Spinal cord (tissue), 10 donors: ENCODE data around the gene TNNT1. TPM values are rescaled to one million over a fixed set of nuclear protein-coding genes. Genes with fewer than 3 reads are reported as not detected.
A peak's percentile ranks its signal among the peaks of the same experiment; 100 is the strongest.

ENCODE experiments used
- DNase-seq, 6 donors: peaks; one replicate each; pipeline versions ENCODE4 v3.0.0 to v3.0.0-alpha.2; 2013 to 2015; ENCODE audit warnings: low spot score in 6 of 6, low read depth in 4 of 6
- H3K27ac ChIP-seq: one replicate; pipeline ENCODE4 v1.5.1; 2013; ENCODE audit warnings: low read depth, low read length, control low read depth
- H3K27me3 ChIP-seq: one replicate; pipeline ENCODE4 v1.6.1; 2013; ENCODE audit warnings: low read length; ENCODE audit not compliant: control insufficient read depth, insufficient read depth
- H3K36me3 ChIP-seq: one replicate; pipeline ENCODE4 v1.6.1; 2013; ENCODE audit warnings: low read length; ENCODE audit not compliant: control insufficient read depth, insufficient read depth
- H3K4me1 ChIP-seq: one replicate; pipeline ENCODE4 v1.6.1; 2013; ENCODE audit warnings: low read length; ENCODE audit not compliant: control insufficient read depth, insufficient read depth
- H3K4me3 ChIP-seq: one replicate; pipeline ENCODE4 v1.5.1; 2013; ENCODE audit warnings: low read depth, low read length, control low read depth
- H3K9me3 ChIP-seq: one replicate; pipeline ENCODE4 v1.6.1; 2013; ENCODE audit warnings: low read length; ENCODE audit not compliant: control insufficient read depth, insufficient read depth
- WGBS: methylation state at CpG from one replicate; pipeline ENCODE4 v1.1.5; 2013; ENCODE audit warnings: missing lambda C conversion rate; ENCODE audit not compliant: insufficient coverage; 5-methylcytosine and 5-hydroxymethylcytosine counted together
- polyA plus RNA-seq, 2 donors: library from polyadenylated mRNA; unstranded; fragments of 120-200 nt; gene quantifications; one replicate each; pipeline ENCODE4 v1.2.1, GENCODE V29; 2013; ENCODE audit not compliant: insufficient read length in 2 of 2
- total RNA-seq, 2 donors: library from RNA; depleted of rRNA in 1 of 2; stranded (reverse); fragments of 120-200 nt in 1 of 2; fragments of >200 nt in 1 of 2; gene quantifications; one replicate each; pipeline versions ENCODE4 v1.2.3 to v1.2.4, GENCODE V29; 2013 to 2014
- donor health status: healthy.

Gene TNNT1
- total and polyA plus RNA-seq, 4 donors: 8.5 to 17.9 (median 12.5) TPM

DNA sequence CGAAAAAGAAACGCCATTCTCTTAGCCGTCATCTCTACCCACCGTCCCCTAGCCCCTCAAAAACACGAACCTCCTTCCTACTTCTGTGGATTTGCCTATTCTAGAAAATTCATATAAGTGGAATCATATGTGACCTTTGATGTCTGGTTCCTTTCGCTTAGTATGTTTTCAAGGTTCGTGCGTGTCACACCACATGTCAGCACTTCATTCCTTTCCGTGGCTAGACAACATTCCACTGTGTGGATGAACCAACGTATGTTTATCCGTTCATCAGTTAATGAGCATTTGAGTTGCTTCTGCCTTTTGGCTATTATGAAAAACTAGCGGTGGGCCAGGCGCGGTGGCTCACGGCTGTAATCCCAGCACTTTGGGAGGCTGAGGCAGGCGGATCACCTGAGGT is 17.6 kb downstream of the TNNT1 start:
- Histone ChIP-seq H3K4me3 (no peak overlapping the region), H3K4me1 (no peaks in the 10 kb centered on the region), H3K27ac (no peak overlapping the region), H3K9me3 (no peaks in the 10 kb centered on the region), H3K36me3 (no peaks in the 10 kb centered on the region), H3K27me3 (peaks cover 3% of the 10 kb centered on the region)
- 93% methylated on average over 11 of the region's 16 CpGs for WGBS
- DNase-seq: no peak

DNA sequence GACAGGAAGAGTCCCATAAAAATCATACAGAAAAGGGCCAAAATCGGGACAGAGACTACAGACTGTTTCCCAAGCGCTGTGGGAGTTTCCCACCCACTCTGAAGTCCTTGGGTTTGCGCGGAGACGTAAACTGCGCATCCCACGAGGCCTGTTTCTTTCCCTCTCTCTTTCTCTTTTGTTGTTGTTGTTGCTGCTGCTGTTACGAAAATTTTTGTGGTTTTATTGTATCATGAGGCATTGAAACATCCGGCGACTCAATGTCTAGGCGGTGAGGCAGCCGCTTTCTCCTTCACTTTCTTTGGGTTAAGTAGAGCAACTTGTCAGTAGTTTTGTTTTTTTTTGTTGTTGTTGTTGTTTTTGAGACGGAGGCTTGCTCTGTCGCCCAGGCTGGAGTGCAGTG is 30.0 kb downstream of the TNNT1 start:
- H3K9me3 ChIP-seq: no peaks in the 10 kb centered on the region
- peak overlapping the region; percentile 68 for H3K4me3 ChIP-seq
- WGBS: 74% methylated on average over 11 of the region's 14 CpGs

DNA sequence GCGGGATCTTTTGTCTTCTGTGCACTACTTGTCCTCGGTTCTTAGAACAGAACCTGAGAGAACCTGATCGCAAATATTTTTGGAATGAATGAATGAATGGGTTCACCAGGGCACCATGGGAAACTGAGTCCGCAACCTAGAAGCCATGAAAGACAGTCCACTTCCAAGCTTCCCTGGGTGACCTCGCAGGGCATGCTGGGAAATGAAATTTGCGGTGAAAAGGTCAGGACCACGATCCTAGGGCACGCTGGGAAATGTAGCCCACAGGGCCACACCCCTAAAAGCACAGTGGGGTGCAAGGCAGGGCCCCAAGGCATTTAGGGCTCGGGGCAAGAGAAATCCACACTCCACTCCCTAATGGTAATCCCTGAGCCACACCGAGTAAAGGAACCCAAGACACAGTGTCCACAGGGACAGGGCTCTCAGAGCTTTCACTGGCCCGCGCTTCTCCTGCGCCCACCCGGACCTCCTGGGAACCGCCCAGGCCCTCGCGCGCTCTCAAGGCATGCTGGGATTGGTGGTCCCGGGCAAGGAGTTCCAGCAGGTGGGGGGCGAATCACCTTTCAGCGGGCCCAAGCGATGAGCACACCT is 30.5 kb downstream of the TNNT1 start:
- no peaks in the 10 kb centered on the region for H3K9me3 ChIP-seq
- peak; percentile 65 to 97 (median 74) for DNase-seq
- WGBS: 3% methylated on average over 22 of the region's 22 CpGs
- H3K27ac ChIP-seq: peak overlapping the region; percentile 84
- no peaks in the 10 kb centered on the region for H3K27me3 ChIP-seq
- peak overlapping the region; percentile 68 for H3K4me3 ChIP-seq
- peaks cover 47% of the 10 kb centered on the region for H3K4me1 ChIP-seq
- H3K36me3 ChIP-seq: peaks cover 17% of the 10 kb centered on the region

More for the DNA sequence above, 30.0 kb downstream of the TNNT1 start:
- DNase-seq: no peak
- no peaks in the 10 kb centered on the region for H3K27me3 ChIP-seq
- H3K4me1 ChIP-seq: peaks cover 41% of the 10 kb centered on the region
- no peak overlapping the region for H3K27ac ChIP-seq
- peaks cover 11% of the 10 kb centered on the region for H3K36me3 ChIP-seq

DNA sequence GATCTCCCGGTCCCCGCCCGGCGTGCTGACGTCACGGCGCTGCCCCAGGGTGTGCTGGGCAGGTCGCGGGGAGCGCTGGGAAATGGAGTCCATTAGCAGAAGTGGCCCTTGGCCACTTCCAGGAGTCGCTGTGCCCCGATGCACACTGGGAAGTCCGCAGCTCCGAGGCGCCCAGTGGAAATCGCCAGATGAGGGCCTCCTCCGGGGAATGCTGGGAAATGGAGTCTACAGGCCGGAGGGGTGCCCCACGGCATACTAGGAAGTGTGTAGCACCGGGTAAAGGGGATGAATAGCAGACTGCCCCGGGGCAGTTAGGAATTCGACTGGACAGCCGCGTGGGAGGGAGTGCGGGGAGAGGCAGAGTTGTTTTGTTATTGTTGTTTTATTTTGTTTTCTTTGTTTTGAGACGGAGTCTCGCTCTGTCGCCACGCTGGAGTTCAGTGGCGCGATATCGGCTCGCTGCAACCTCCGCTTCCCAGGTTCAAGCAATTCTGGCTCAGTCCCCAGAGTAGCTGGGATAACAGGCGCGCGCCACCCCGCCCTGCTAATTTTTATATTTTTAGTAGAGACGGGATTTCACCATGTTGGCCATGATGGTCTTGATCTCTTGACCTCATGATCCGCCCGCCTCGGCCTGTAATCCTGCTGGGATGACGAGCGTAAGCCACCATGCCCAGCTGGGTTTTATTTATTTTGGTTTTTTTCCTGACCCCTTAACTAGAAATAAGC is 31.2 kb downstream of the TNNT1 start:
- H3K4me3 ChIP-seq: peak overlapping the region; percentile 68
- peaks cover 53% of the 10 kb centered on the region for H3K4me1 ChIP-seq
- peak; percentile 94 to 100 (median 97) for DNase-seq
- peaks cover 24% of the 10 kb centered on the region for H3K36me3 ChIP-seq
- H3K9me3 ChIP-seq: no peaks in the 10 kb centered on the region
- H3K27me3 ChIP-seq: no peaks in the 10 kb centered on the region
- H3K27ac ChIP-seq: peak overlapping the region; percentile 84
- WGBS: under 1% methylated on average over 40 of the region's 44 CpGs

DNA sequence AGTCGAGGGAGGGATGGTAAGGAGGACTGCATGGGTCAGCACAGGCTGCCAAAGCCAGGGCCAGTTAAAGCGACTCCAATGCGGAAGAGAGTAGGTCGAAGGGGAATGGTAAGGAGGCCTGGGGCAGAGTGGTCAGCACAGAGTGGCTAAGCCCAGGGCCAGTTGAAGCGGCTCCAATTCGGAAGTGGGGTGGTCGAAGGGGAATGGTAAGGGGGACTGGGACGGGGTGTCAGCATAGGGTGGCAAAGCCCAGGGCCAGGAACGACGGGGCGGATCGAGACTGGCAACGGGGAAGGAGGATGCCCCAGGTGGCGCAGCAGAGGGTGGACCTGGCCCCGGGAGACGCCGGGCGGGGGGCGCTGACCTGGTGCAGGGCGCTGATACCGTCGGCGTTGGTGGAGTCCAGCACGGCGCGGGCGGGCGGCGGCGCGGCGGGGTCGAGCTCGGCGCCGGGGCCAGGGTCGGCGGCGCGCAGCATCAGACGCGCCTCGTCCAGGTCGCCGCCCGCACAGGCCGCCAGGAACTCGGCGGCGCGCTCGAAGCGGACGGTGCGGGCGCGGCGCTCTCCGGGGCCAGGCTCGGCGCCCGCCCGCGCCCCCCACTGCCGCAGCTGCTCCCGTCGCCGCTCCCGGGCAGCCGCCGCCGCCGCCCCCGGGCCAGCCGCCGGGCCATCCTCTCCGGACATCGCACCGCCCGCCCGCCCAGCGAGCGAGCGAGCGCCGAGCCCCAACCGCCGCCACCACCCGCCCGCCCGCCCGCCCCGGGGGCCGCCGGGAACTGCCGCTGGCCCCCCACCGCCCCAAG is 31.9 kb downstream of the TNNT1 start, which contains the start of gene PPP1R12C:
TSS of gene PPP1R12C (minus strand) at position 779 of the 804 bp plus-strand sequence. CDS start at position 685, 94 bp downstream.
- Histone ChIP-seq H3K27me3 (no peaks in the 10 kb centered on the region), H3K4me1 (peaks cover 59% of the 10 kb centered on the region), H3K4me3 (peak within 1 kb of the TSS; percentile 68), H3K9me3 (no peaks in the 10 kb centered on the region), H3K36me3 (peaks cover 31% of the 10 kb centered on the region), H3K27ac (peak within 1 kb of the TSS; percentile 84)
- DNase-seq: peak in 2 of 6 donors; percentile 8 to 33
- under 1% methylated on average over 96 of the region's 97 CpGs for WGBS

DNA sequence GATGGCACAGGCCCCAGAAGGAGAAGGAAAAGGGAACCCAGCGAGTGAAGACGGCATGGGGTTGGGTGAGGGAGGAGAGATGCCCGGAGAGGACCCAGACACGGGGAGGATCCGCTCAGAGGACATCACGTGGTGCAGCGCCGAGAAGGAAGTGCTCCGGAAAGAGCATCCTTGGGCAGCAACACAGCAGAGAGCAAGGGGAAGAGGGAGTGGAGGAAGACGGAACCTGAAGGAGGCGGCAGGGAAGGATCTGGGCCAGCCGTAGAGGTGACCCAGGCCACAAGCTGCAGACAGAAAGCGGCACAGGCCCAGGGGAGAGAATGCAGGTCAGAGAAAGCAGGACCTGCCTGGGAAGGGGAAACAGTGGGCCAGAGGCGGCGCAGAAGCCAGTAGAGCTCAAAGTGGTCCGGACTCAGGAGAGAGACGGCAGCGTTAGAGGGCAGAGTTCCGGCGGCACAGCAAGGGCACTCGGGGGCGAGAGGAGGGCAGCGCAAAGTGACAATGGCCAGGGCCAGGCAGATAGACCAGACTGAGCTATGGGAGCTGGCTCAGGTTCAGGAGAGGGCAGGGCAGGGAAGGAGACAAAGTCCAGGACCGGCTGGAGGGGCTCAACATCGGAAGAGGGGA is 32.7 kb downstream of the TNNT1 start:
- peak in 2 of 6 donors; percentile 64 to 68 for DNase-seq
- H3K4me1 ChIP-seq: peaks cover 59% of the 10 kb centered on the region
- no peaks in the 10 kb centered on the region for H3K9me3 ChIP-seq
- under 1% methylated on average over 25 of the region's 25 CpGs for WGBS
- peak overlapping the region; percentile 64 for H3K4me3 ChIP-seq
- peak overlapping the region; percentile 74 for H3K27ac ChIP-seq
- H3K36me3 ChIP-seq: peaks cover 37% of the 10 kb centered on the region
- H3K27me3 ChIP-seq: no peaks in the 10 kb centered on the region

DNA sequence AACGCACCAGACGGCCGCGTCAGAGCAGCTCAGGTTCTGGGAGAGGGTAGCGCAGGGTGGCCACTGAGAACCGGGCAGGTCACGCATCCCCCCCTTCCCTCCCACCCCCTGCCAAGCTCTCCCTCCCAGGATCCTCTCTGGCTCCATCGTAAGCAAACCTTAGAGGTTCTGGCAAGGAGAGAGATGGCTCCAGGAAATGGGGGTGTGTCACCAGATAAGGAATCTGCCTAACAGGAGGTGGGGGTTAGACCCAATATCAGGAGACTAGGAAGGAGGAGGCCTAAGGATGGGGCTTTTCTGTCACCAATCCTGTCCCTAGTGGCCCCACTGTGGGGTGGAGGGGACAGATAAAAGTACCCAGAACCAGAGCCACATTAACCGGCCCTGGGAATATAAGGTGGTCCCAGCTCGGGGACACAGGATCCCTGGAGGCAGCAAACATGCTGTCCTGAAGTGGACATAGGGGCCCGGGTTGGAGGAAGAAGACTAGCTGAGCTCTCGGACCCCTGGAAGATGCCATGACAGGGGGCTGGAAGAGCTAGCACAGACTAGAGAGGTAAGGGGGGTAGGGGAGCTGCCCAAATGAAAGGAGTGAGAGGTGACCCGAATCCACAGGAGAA is 33.5 kb downstream of the TNNT1 start:
- peak overlapping the region; percentile 74 for H3K27ac ChIP-seq
- no peak for DNase-seq
- peaks cover 39% of the 10 kb centered on the region for H3K36me3 ChIP-seq
- WGBS: 77% methylated on average over 5 of the region's 13 CpGs
- no peaks in the 10 kb centered on the region for H3K27me3 ChIP-seq
- H3K4me3 ChIP-seq: peak overlapping the region; percentile 64
- peaks cover 59% of the 10 kb centered on the region for H3K4me1 ChIP-seq
- no peaks in the 10 kb centered on the region for H3K9me3 ChIP-seq

DNA sequence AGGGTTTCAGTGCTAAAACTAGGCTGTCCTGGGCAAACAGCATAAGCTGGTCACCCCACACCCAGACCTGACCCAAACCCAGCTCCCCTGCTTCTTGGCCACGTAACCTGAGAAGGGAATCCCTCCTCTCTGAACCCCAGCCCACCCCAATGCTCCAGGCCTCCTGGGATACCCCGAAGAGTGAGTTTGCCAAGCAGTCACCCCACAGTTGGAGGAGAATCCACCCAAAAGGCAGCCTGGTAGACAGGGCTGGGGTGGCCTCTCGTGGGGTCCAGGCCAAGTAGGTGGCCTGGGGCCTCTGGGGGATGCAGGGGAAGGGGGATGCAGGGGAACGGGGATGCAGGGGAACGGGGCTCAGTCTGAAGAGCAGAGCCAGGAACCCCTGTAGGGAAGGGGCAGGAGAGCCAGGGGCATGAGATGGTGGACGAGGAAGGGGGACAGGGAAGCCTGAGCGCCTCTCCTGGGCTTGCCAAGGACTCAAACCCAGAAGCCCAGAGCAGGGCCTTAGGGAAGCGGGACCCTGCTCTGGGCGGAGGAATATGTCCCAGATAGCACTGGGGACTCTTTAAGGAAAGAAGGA is 34.4 kb downstream of the TNNT1 start:
- H3K9me3 ChIP-seq: no peaks in the 10 kb centered on the region
- no peak overlapping the region for H3K4me3 ChIP-seq
- H3K4me1 ChIP-seq: peaks cover 59% of the 10 kb centered on the region
- no peaks in the 10 kb centered on the region for H3K27me3 ChIP-seq
- H3K27ac ChIP-seq: no peak overlapping the region
- 74% methylated on average over 7 of the region's 9 CpGs for WGBS
- H3K36me3 ChIP-seq: peaks cover 47% of the 10 kb centered on the region
- DNase-seq: no peak
